BE2C (cell line): ENCODE measurements around the gene GGCT.
"Not testable (repeated sequence)": the region's sequence is repeated elsewhere in the genome, so short reads cannot be mapped to it uniquely, and the experiment has no call there.

ENCODE experiments used
- DNase-seq: peaks from one replicate; pipeline ENCODE4 v3.0.0-alpha.2; 2020
- H3K27me3 ChIP-seq: fragments of 250-450 bp; sonication (Bioruptor Pico); 2 replicates; pipeline ENCODE4 v1.5.1; 2020; ENCODE audit warnings: mild to moderate bottlenecking
- H3K36me3 ChIP-seq: fragments of 250-450 bp; sonication (Bioruptor Pico); 2 replicates; pipeline ENCODE4 v1.5.1; 2020; ENCODE audit warnings: mild to moderate bottlenecking
- H3K4me1 ChIP-seq: fragments of 250-450 bp; sonication (Bioruptor Pico); 2 replicates; pipeline ENCODE4 v1.5.1; 2020
- H3K4me3 ChIP-seq: 2 replicates; pipeline ENCODE4 v1.5.1; 2011; ENCODE audit warnings: low read depth, low read length
- H3K9me3 ChIP-seq: fragments of 250-450 bp; sonication (Bioruptor Pico); 2 replicates; pipeline ENCODE4 v1.5.1; 2020
- CTCF ChIP-seq: IDR thresholded peaks from 2 replicates; pipeline ENCODE4 v1.5.1; 2012; ENCODE audit warnings: mild to moderate bottlenecking, low read depth, low read length

Gene GGCT

GRCh38 chr7:30546596-30546995 lies 42.0 kb upstream of the GGCT start:
- no peak overlapping the region for H3K4me3 ChIP-seq
- no peak for TF ChIP-seq CTCF

GRCh38 chr7:30545791-30546555 lies 41.3 kb upstream of the GGCT start:
- no peaks in the 10 kb centered on the region for H3K9me3 ChIP-seq
- peaks cover 13% of the 10 kb centered on the region for H3K4me1 ChIP-seq
- no peaks in the 10 kb centered on the region for H3K36me3 ChIP-seq
- DNase-seq, result no peak
- H3K27me3 ChIP-seq, result no peaks in the 10 kb centered on the region
- H3K4me3 ChIP-seq, result no peak overlapping the region
- no peak for TF ChIP-seq CTCF

More at GRCh38 chr7:30546596-30546995, 42.0 kb upstream of the GGCT start:
- no peaks in the 10 kb centered on the region for H3K9me3 ChIP-seq
- H3K36me3 ChIP-seq, result no peaks in the 10 kb centered on the region
- H3K4me1 ChIP-seq, result peaks cover 13% of the 10 kb centered on the region
- H3K27me3 ChIP-seq, result no peaks in the 10 kb centered on the region
- DNase-seq, result no peak

GRCh38 chr7:30543813-30544525 lies 39.3 kb upstream of the GGCT start:
- H3K4me3 ChIP-seq, result no peak overlapping the region
- no peak for DNase-seq
- no peak for TF ChIP-seq CTCF
- no peaks in the 10 kb centered on the region for H3K4me1 ChIP-seq
- no peaks in the 10 kb centered on the region for H3K36me3 ChIP-seq
- no peaks in the 10 kb centered on the region for H3K9me3 ChIP-seq
- no peaks in the 10 kb centered on the region for H3K27me3 ChIP-seq

GRCh38 chr7:30543115-30543514 lies 38.5 kb upstream of the GGCT start:
- H3K4me1 ChIP-seq, H3K27me3 ChIP-seq, H3K9me3 ChIP-seq, H3K4me3 ChIP-seq, H3K36me3 ChIP-seq, DNase-seq: not testable (repeated sequence)

GRCh38 chr7:30533886-30534285 lies 29.3 kb upstream of the GGCT start:
- H3K9me3 ChIP-seq, result no peaks in the 10 kb centered on the region
- no peak for DNase-seq
- TF ChIP-seq CTCF, result no peak
- H3K4me3 ChIP-seq, result no peak overlapping the region
- no peaks in the 10 kb centered on the region for H3K27me3 ChIP-seq
- no peaks in the 10 kb centered on the region for H3K4me1 ChIP-seq
- H3K36me3 ChIP-seq, result no peaks in the 10 kb centered on the region

- DNase-seq, result no peak
- Histone ChIP-seq H3K9me3 (no peaks in the 10 kb centered on the region), H3K4me3 (no peak overlapping the region), H3K4me1 (no peaks in the 10 kb centered on the region), H3K36me3 (no peaks in the 10 kb centered on the region), H3K27me3 (no peaks in the 10 kb centered on the region)
- no peak for TF ChIP-seq CTCF
These were observed 26.7 kb upstream of the GGCT start for GRCh38 chr7:30531286-30531685.
